DND-41 (cell line): ENCODE results near the gene HGFAC.

Experiments
- ATAC-seq: fragments of 200-7000 bp; cut with Tn5 transposase; 3 replicates; pipeline ENCODE4 v1.9.1; 2021; ENCODE audit warnings: low read depth; ENCODE audit not compliant: insufficient read depth
- DNase-seq: peaks from one replicate; pipeline ENCODE4 v3.0.0-alpha.2; 2020
- H2AFZ ChIP-seq: 2 replicates; pipeline ENCODE4 v1.6.0; 2012; ENCODE audit warnings: low read depth, low read length
- H3K27ac ChIP-seq: 2 replicates; pipeline ENCODE4 v1.5.1; 2012; ENCODE audit warnings: low read length, inconsistent platforms
- H3K27me3 ChIP-seq: fragments of 200-600 bp; sonication (generic); 2 replicates; pipeline ENCODE4 v1.6.0; 2012; ENCODE audit warnings: low read length, mild to moderate bottlenecking, inconsistent platforms; ENCODE audit not compliant: insufficient read depth, poor library complexity
- H3K36me3 ChIP-seq: 2 replicates; pipeline ENCODE4 v1.5.1; 2012; ENCODE audit warnings: low read length, inconsistent platforms; ENCODE audit not compliant: insufficient read depth
- H3K4me1 ChIP-seq: 2 replicates; pipeline ENCODE4 v1.5.1; 2012; ENCODE audit warnings: mild to moderate bottlenecking, low read length; ENCODE audit not compliant: insufficient read depth
- H3K4me2 ChIP-seq: 2 replicates; pipeline ENCODE4 v1.6.0; 2012; ENCODE audit warnings: mild to moderate bottlenecking, moderate library complexity, low read length, inconsistent platforms; ENCODE audit not compliant: insufficient read depth
- H3K4me3 ChIP-seq, 2 experiments: fragments of 200-600 bp in 1 of 2; shearing (Covaris generic) in 1 of 2; 2 replicates each; pipeline ENCODE4 v1.5.1; 2012 to 2016; ENCODE audit warnings: inconsistent platforms in 2 of 2, low read length in 2 of 2, mild to moderate bottlenecking in 2 of 2, low read depth in 1 of 2, moderate library complexity in 1 of 2
- H3K79me2 ChIP-seq: 2 replicates; pipeline ENCODE4 v1.6.0; 2012; ENCODE audit warnings: low read length, inconsistent platforms; ENCODE audit not compliant: insufficient read depth
- H3K9ac ChIP-seq: 2 replicates; pipeline ENCODE4 v1.6.0; 2012; ENCODE audit warnings: low read depth, mild to moderate bottlenecking, inconsistent platforms, low read length, moderate library complexity
- H3K9me3 ChIP-seq: 2 replicates; pipeline ENCODE4 v1.5.1; 2012; ENCODE audit warnings: low read length, moderate library complexity, mild to moderate bottlenecking, inconsistent platforms; ENCODE audit not compliant: insufficient read depth, severe bottlenecking
- H4K20me1 ChIP-seq: 2 replicates; pipeline ENCODE4 v1.6.0; 2012; ENCODE audit warnings: low read length; ENCODE audit not compliant: insufficient read depth
- EZH2 ChIP-seq: IDR thresholded peaks from 3 replicates; pipeline ENCODE4 v1.6.1; 2012; ENCODE audit warnings: borderline replicate concordance, low read depth, mild to moderate bottlenecking, moderate library complexity, low read length, inconsistent platforms; ENCODE audit not compliant: severe bottlenecking
- TF ChIP-seq, protein P1 (sequence below): IDR thresholded peaks from 2 replicates; pipeline ENCODE4 v1.5.1; 2012; ENCODE audit warnings: borderline replicate concordance, low read length, moderate library complexity, mild to moderate bottlenecking; ENCODE audit not compliant: poor library complexity, severe bottlenecking; ENCODE audit errors: extremely low read depth

Gene HGFAC

DNA sequence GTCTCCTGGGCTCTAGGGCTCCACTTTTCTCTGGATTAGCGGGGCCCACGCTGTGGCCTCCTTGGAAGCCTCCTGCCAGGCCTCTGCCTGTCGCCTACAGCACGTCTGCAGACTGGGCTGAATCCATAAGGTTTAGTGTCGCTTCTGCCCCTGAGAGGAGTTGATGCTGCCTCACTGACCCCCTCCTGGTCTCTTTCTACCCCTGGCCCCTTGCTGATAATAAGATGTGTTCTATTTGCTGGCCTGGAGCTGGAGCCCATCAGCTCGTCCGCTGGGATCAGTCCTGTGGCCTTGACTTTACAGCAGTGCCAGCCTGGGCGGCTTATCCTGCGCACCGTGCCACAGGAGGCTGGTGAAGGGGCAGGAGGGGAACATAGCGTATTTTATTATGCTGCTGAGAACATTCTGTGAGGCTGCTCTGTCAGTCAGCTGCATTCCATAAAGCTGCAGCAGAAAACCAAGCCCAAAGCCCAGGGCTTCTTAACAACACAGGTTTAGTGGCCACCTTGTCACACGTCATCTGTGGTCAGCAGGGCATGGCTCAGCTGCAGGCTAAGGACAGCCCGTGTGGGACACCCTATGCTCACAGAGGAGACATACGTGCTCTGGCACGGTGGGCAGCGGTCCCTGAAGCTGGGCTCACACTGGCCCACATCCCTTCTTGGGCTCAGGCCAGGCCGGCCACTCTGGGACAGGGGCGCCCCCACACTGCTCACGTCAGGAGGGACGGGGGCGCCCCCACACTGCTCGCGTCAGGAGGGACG lies 29.3 kb upstream of the HGFAC start:
- Histone ChIP-seq H3K36me3 (no peaks in the 10 kb centered on the region; the same call in 1 of the 2 replicates), H3K4me3 (no peak overlapping the region), H3K79me2 (no peaks in the 10 kb centered on the region), H3K27ac (no peak overlapping the region), H3K4me2 (no peak overlapping the region), H3K9ac (no peak overlapping the region), H2AFZ (no peak overlapping the region), H3K9me3 (no peaks in the 10 kb centered on the region), H4K20me1 (peaks cover 22% of the 10 kb centered on the region), H3K4me1 (no peaks in the 10 kb centered on the region), H3K27me3 (no peaks in the 10 kb centered on the region)
- TF ChIP-seq, protein P1, sequence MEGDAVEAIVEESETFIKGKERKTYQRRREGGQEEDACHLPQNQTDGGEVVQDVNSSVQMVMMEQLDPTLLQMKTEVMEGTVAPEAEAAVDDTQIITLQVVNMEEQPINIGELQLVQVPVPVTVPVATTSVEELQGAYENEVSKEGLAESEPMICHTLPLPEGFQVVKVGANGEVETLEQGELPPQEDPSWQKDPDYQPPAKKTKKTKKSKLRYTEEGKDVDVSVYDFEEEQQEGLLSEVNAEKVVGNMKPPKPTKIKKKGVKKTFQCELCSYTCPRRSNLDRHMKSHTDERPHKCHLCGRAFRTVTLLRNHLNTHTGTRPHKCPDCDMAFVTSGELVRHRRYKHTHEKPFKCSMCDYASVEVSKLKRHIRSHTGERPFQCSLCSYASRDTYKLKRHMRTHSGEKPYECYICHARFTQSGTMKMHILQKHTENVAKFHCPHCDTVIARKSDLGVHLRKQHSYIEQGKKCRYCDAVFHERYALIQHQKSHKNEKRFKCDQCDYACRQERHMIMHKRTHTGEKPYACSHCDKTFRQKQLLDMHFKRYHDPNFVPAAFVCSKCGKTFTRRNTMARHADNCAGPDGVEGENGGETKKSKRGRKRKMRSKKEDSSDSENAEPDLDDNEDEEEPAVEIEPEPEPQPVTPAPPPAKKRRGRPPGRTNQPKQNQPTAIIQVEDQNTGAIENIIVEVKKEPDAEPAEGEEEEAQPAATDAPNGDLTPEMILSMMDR: no peak
- no peak for TF ChIP-seq EZH2
- ATAC-seq (no peak), DNase-seq (no peak)

DNA sequence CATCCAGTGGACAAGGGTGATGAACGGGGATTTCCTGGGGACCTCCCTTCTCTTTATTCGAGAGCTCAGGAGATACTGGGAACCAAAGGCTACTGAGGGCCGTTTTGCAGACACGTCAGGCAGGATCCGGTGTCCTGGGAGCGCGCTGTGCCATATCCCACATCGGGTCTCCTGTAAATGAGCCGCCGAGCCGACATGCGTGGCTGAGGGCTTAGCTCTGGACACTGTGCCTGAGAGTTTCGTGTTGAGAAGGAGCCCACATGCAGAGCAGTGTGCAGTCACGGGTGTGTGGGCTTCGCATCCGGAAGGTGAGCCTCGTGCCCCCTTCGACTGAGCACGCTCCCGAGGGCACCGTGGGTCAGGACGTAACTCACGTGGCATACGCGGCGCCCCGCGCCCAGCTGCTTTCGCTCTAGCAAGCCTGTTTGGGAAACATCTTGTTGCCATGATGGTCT lies 28.5 kb upstream of the HGFAC start:
- no peak overlapping the region for H3K27ac ChIP-seq
- H3K79me2 ChIP-seq: no peaks in the 10 kb centered on the region
- DNase-seq (no peak), ATAC-seq (no peak)
- no peak overlapping the region for H3K4me2 ChIP-seq
- no peaks in the 10 kb centered on the region for H3K27me3 ChIP-seq
- H3K4me3 ChIP-seq: no peak overlapping the region
- TF ChIP-seq, protein P1: no peak
- TF ChIP-seq EZH2: no peak
- no peaks in the 10 kb centered on the region for H3K4me1 ChIP-seq
- no peak overlapping the region for H2AFZ ChIP-seq
- no peaks in the 10 kb centered on the region; the same call in 1 of the 2 replicates for H3K36me3 ChIP-seq
- peaks cover 20% of the 10 kb centered on the region for H4K20me1 ChIP-seq
- no peaks in the 10 kb centered on the region for H3K9me3 ChIP-seq
- no peak overlapping the region for H3K9ac ChIP-seq

DNA sequence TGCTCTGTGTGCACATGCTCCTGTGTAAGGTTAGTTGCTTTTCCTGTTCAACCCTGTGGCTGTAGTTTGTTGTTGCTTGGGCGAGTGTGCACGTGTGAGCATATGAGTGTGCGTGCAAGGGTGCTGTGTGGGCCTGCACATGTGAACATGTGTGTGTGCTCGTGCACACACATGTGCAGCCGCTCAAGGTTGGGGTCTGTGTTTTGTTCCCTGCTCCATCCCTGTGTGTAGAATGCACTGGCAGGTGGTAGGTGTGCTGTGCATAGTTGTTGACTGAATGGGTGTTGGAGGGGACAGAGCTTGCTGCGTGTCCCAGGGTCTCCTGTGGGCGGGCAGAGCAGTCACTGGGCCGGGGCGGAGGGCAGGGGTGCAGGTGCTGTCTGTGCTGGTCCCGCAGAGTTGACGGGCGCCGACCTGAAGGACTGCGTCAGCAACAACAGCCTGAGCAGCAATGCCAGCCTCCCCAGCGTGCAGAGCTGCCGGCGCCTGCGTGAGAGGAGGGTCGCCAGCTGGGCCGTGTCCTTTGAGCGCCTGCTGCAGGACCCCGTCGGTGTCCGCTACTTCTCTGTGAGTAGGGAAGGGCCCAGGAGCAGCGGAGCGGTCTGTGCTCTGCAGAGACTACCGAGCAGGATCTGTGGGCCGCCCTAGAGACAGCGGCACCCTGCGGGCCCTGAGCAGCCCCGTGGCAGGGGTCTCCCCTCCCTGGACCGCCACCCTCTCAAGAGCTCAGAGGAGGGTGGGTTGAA lies 27.9 kb upstream of the HGFAC start:
- Histone ChIP-seq H3K79me2 (no peaks in the 10 kb centered on the region), H3K4me1 (no peaks in the 10 kb centered on the region), H4K20me1 (peaks cover 20% of the 10 kb centered on the region), H3K4me2 (no peak overlapping the region), H3K4me3 (no peak overlapping the region), H2AFZ (no peak overlapping the region), H3K9ac (no peak overlapping the region), H3K9me3 (no peaks in the 10 kb centered on the region), H3K27me3 (no peaks in the 10 kb centered on the region), H3K27ac (no peak overlapping the region), H3K36me3 (no peaks in the 10 kb centered on the region; the same call in 1 of the 2 replicates)
- TF ChIP-seq, protein P1: no peak
- no peak for TF ChIP-seq EZH2
- ATAC-seq: no peak
- no peak for DNase-seq
